Mesendoderm (in vitro differentiated cells): ENCODE results near the gene CEBPZOS.
A peak's percentile ranks its signal among the peaks of the same experiment; 100 is the strongest.

Experiments used
- DNase-seq: peaks from one replicate; pipeline ENCODE4 v3.0.0; 2013
- H2AK5ac ChIP-seq: 2 replicates; pipeline ENCODE4 v1.6.1; 2013; ENCODE audit warnings: low read length, inconsistent platforms
- H2BK120ac ChIP-seq: 2 replicates; pipeline ENCODE4 v1.6.1; 2013; ENCODE audit warnings: low read depth, mild to moderate bottlenecking, low read length, moderate library complexity, mixed read lengths
- H2BK15ac ChIP-seq: replicated peaks from 2 replicates; pipeline ENCODE4 v1.6.1; 2013; ENCODE audit warnings: low read depth, mild to moderate bottlenecking, moderate library complexity
- H2BK5ac ChIP-seq: 2 replicates; pipeline ENCODE4 v1.6.1; 2013; ENCODE audit warnings: low read length, inconsistent platforms
- H3K18ac ChIP-seq: 2 replicates; pipeline ENCODE4 v1.6.1; 2013; ENCODE audit warnings: mild to moderate bottlenecking, low read length, mixed read lengths
- H3K23ac ChIP-seq: one replicate; pipeline ENCODE4 v1.6.1; 2013; ENCODE audit warnings: low read length
- H3K27ac ChIP-seq: 2 replicates; pipeline ENCODE4 v1.5.1; 2013; ENCODE audit warnings: low read depth, mild to moderate bottlenecking, inconsistent platforms, low read length, moderate library complexity
- H3K27me3 ChIP-seq: 2 replicates; pipeline ENCODE4 v1.6.1; 2013; ENCODE audit warnings: low read length, control low read depth, mild to moderate bottlenecking, inconsistent platforms; ENCODE audit not compliant: insufficient read depth, poor library complexity
- H3K36me3 ChIP-seq: 2 replicates; pipeline ENCODE4 v1.6.1; 2013; ENCODE audit warnings: low read length, inconsistent platforms; ENCODE audit not compliant: control insufficient read depth, insufficient read depth
- H3K4ac ChIP-seq: one replicate; pipeline ENCODE4 v1.6.1; 2013; ENCODE audit warnings: low read depth, mild to moderate bottlenecking, low read length, moderate library complexity
- H3K4me1 ChIP-seq: 2 replicates; pipeline ENCODE4 v1.6.1; 2013; ENCODE audit warnings: low read depth, low read length, inconsistent platforms; ENCODE audit not compliant: control insufficient read depth
- H3K4me2 ChIP-seq: 2 replicates; pipeline ENCODE4 v1.6.1; 2013; ENCODE audit warnings: low read length
- H3K4me3 ChIP-seq: 2 replicates; pipeline ENCODE4 v1.5.1; 2013; ENCODE audit warnings: mild to moderate bottlenecking, low read length
- H3K56ac ChIP-seq: one replicate; pipeline ENCODE4 v1.6.1; 2013; ENCODE audit warnings: low read length
- H3K79me1 ChIP-seq: 2 replicates; pipeline ENCODE4 v1.6.1; 2013; ENCODE audit warnings: low read length, inconsistent platforms
- H3K79me2 ChIP-seq: 2 replicates; pipeline ENCODE4 v1.6.1; 2013; ENCODE audit warnings: mild to moderate bottlenecking, low read length; ENCODE audit not compliant: control insufficient read depth, insufficient read depth
- H3K9ac ChIP-seq: 2 replicates; pipeline ENCODE4 v1.6.1; 2013; ENCODE audit warnings: low read length, inconsistent platforms
- H4K5ac ChIP-seq: one replicate; pipeline ENCODE4 v1.6.1; 2013; ENCODE audit warnings: low read length
- H4K8ac ChIP-seq: one replicate; pipeline ENCODE4 v1.6.1; 2013; ENCODE audit warnings: low read depth, mild to moderate bottlenecking, control low read depth, low read length, moderate library complexity
- WGBS: extraction: QIAGEN DNeasy Blood & Tissue Kit; methylation state at CpG from one replicate; pipeline ENCODE4 v1.1.7; 2013; ENCODE audit warnings: low lambda C conversion rate, missing lambda C conversion rate; ENCODE audit not compliant: insufficient coverage; ENCODE audit errors: extremely low coverage; 5-methylcytosine and 5-hydroxymethylcytosine counted together

Gene CEBPZOS

GRCh38 chr2:37230581-37230980 lies 34.3 kb downstream of the CEBPZOS start:
- Histone ChIP-seq H2BK120ac (no peak overlapping the region), H3K18ac (no peak overlapping the region), H4K8ac (no peak overlapping the region), H3K4me3 (peak overlapping the region; percentile 100), H2BK15ac (no peak overlapping the region), H4K5ac (no peak overlapping the region), H3K27me3 (no peaks in the 10 kb centered on the region), H2BK5ac (no peak overlapping the region), H3K4me1 (peaks cover 8% of the 10 kb centered on the region), H3K79me2 (peaks cover 80% of the 10 kb centered on the region), H3K9ac (peak overlapping the region; percentile 99), H3K4me2 (peak overlapping the region; percentile 47), H3K79me1 (peaks cover 24% of the 10 kb centered on the region), H3K36me3 (peaks cover 12% of the 10 kb centered on the region), H3K56ac (peak overlapping the region; percentile 99), H3K27ac (no peak overlapping the region), H2AK5ac (no peak overlapping the region), H3K4ac (no peak overlapping the region), H3K23ac (no peak overlapping the region)
- no CpG with 5 or more reads among the region's 8 CpGs for WGBS
- DNase-seq: peak; percentile 48

DNA sequence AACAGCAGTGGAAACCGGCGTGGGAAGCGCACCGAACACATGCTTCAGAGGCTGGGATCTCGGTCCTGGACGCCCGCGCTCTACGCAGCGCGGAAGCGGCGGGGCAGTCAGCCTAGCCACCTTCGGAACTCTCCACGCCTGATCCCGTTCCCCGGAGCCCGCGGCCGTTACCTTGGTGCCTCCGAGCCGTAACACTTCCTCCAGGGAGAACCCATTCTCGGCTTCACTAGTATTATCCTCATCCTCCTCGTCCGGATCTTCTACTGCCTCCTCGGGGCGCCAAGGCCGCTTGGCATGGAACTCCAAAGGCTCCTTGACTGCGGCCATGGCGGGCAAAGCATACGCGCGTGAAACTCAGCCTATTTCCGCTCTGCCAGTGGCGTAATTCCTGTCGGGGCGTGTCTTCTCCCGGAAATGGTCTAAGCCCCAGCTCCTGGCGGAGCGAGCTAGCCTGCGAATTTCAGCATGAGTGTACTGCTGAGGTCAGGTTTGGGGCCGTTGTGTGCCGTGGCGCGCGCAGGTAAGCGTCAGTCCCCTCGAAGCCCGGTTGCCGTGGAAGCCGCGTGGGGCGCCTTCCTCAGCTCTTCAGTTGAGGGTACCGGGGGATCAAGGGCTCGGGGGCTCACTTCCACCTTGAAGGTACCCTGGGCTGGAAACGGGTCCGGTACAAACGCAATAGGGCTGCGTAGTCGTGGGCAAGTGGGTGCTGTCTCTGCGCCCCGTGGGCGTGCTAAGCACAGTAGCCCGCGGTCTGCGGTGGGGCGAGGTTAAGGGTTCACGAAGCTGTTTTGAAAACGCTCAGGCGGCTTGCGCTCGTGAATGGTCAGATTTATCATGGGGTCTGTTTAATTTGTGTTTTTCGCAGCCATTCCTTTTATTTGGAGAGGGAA lies 35.2 kb downstream of the CEBPZOS start, which contains the start of the genes CEBPZ and NDUFAF7:
TSS of gene CEBPZ (minus strand) at position 356 of the 890 bp plus-strand sequence. CDS start at position 327, 29 bp downstream.
TSS of gene NDUFAF7 (plus strand) at position 418 of the 890 bp plus-strand sequence. CDS start at position 466, 48 bp downstream.
- H3K4me1 ChIP-seq: peaks cover 8% of the 10 kb centered on the region
- peak within 1 kb of the TSS; percentile 36 for H3K27ac ChIP-seq
- H4K5ac ChIP-seq: no peak within 1 kb of the TSS
- H3K79me1 ChIP-seq: peaks cover 24% of the 10 kb centered on the region
- H3K18ac ChIP-seq: peak within 1 kb of the TSS; percentile 56
- peak within 1 kb of the TSS; percentile 83 for H3K4me2 ChIP-seq
- peak within 1 kb of the TSS; percentile 100 for H3K4me3 ChIP-seq
- no CpG with 5 or more reads among the region's 73 CpGs for WGBS
- peak within 1 kb of the TSS; percentile 99 for H3K9ac ChIP-seq
- H3K4ac ChIP-seq: no peak within 1 kb of the TSS
- H3K79me2 ChIP-seq: peaks cover 77% of the 10 kb centered on the region
- peak within 1 kb of the TSS; percentile 100 for H3K23ac ChIP-seq
- peak within 1 kb of the TSS; percentile 94 for H2AK5ac ChIP-seq
- H2BK120ac ChIP-seq: no peak within 1 kb of the TSS
- H2BK5ac ChIP-seq: peak within 1 kb of the TSS; percentile 89
- peak; percentile 96 for DNase-seq
- no peaks in the 10 kb centered on the region for H3K27me3 ChIP-seq
- H3K56ac ChIP-seq: peak within 1 kb of the TSS; percentile 99
- no peak within 1 kb of the TSS for H2BK15ac ChIP-seq
- H3K36me3 ChIP-seq: peaks cover 12% of the 10 kb centered on the region
- no peak within 1 kb of the TSS for H4K8ac ChIP-seq

- H3K4ac ChIP-seq: no peak overlapping the region
- H3K4me3 ChIP-seq: peak overlapping the region; percentile 100
- peak overlapping the region; percentile 99 for H3K56ac ChIP-seq
- H3K4me1 ChIP-seq: peaks cover 8% of the 10 kb centered on the region
- H3K18ac ChIP-seq: peak overlapping the region; percentile 5
- peaks cover 12% of the 10 kb centered on the region for H3K36me3 ChIP-seq
- peak overlapping the region; percentile 99 for H3K9ac ChIP-seq
- no peak overlapping the region for H2BK120ac ChIP-seq
- peak; percentile 26 for DNase-seq
- no peak overlapping the region for H2AK5ac ChIP-seq
- no peak overlapping the region for H2BK15ac ChIP-seq
- H3K4me2 ChIP-seq: peak overlapping the region; percentile 83
- H4K5ac ChIP-seq: no peak overlapping the region
- H3K79me1 ChIP-seq: peaks cover 24% of the 10 kb centered on the region
- peak overlapping the region; percentile 51 for H2BK5ac ChIP-seq
- no peak overlapping the region for H4K8ac ChIP-seq
- H3K79me2 ChIP-seq: peaks cover 72% of the 10 kb centered on the region
- H3K23ac ChIP-seq: no peak overlapping the region
- H3K27me3 ChIP-seq: no peaks in the 10 kb centered on the region
- no peak overlapping the region for H3K27ac ChIP-seq
- WGBS: no CpG with 5 or more reads among the region's 18 CpGs
Measured at GRCh38 chr2:37232131-37232933, 36.0 kb downstream of the CEBPZOS start.

DNA sequence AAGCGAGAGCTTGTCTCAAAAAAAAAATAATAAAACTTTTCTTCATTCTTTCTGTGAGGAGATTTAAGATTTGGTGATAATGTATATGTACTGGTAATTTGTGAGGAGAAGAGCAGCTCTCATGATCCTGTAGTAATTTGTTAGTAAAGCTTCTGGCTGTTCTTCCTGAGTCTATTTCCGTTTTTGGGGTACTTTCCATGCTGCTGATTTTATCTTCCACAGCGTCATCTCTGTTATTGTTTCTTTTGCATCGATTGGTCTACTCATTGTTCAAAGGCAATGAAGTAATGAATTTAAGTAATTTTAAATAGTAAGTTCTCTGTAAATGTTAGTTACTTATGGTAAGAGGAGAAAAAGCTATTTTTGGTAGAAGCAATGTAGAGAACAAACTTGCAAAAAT lies 47.1 kb downstream of the CEBPZOS start:
- H2BK120ac ChIP-seq: no peak overlapping the region
- no peak for DNase-seq
- no peak overlapping the region for H3K23ac ChIP-seq
- no peak overlapping the region for H4K8ac ChIP-seq
- H3K27ac ChIP-seq: no peak overlapping the region
- no peak overlapping the region for H3K18ac ChIP-seq
- H3K36me3 ChIP-seq: peaks cover 9% of the 10 kb centered on the region
- WGBS: no CpG with 5 or more reads among the region's 4 CpGs
- no peak overlapping the region for H4K5ac ChIP-seq
- no peak overlapping the region for H2BK5ac ChIP-seq
- no peak overlapping the region for H2BK15ac ChIP-seq
- H3K56ac ChIP-seq: no peak overlapping the region
- no peak overlapping the region for H3K9ac ChIP-seq
- H3K4ac ChIP-seq: no peak overlapping the region
- no peak overlapping the region for H2AK5ac ChIP-seq
- no peak overlapping the region for H3K4me2 ChIP-seq
- H3K4me3 ChIP-seq: no peak overlapping the region
- no peaks in the 10 kb centered on the region for H3K79me1 ChIP-seq
- H3K4me1 ChIP-seq: no peaks in the 10 kb centered on the region
- H3K27me3 ChIP-seq: no peaks in the 10 kb centered on the region
- H3K79me2 ChIP-seq: no peaks in the 10 kb centered on the region

- no peak overlapping the region for H2BK15ac ChIP-seq
- H3K27ac ChIP-seq: no peak overlapping the region
- H3K4me3 ChIP-seq: no peak overlapping the region
- DNase-seq: no peak
- H3K4me1 ChIP-seq: no peaks in the 10 kb centered on the region
- no peak overlapping the region for H3K4me2 ChIP-seq
- H2BK5ac ChIP-seq: no peak overlapping the region
- H3K79me1 ChIP-seq: no peaks in the 10 kb centered on the region
- no CpG with 5 or more reads among the region's 4 CpGs for WGBS
- H3K79me2 ChIP-seq: no peaks in the 10 kb centered on the region
- no peak overlapping the region for H3K4ac ChIP-seq
- H4K8ac ChIP-seq: no peak overlapping the region
- H3K56ac ChIP-seq: no peak overlapping the region
- no peak overlapping the region for H2BK120ac ChIP-seq
- H3K18ac ChIP-seq: no peak overlapping the region
- H3K27me3 ChIP-seq: no peaks in the 10 kb centered on the region
- H2AK5ac ChIP-seq: no peak overlapping the region
- peaks cover 9% of the 10 kb centered on the region for H3K36me3 ChIP-seq
- H4K5ac ChIP-seq: no peak overlapping the region
- H3K9ac ChIP-seq: no peak overlapping the region
- no peak overlapping the region for H3K23ac ChIP-seq
Measured at GRCh38 chr2:37244017-37244416, 47.7 kb downstream of the CEBPZOS start.
